K562 (cell line): Measurements from ENCODE around the gene CROT. TPM values are rescaled to one million over a fixed set of nuclear protein-coding genes. Genes with fewer than 3 reads are reported as not detected.
A peak's percentile ranks its signal among the peaks of the same experiment; 100 is the strongest.

Experiments
- ATAC-seq: fragments of 200-7000 bp; cut with Tn5 transposase; 3 replicates; pipeline ENCODE4 v1.9.1; 2020; ENCODE audit warnings: moderate library complexity
- BruUV-seq: library from RNA; stranded (reverse); fragments of 400-500 nt; replicated peaks from 2 replicates; lab custom pipeline; 2021; lab: Mats Ljungman, UMichigan
- CTCF ChIA-PET: fragments of 300-600 bp; formaldehyde crosslinking; extraction: SDS; loops from one replicate; lab custom pipeline; 2021; ENCODE audit warnings: low intra/inter-chr PET ratio; lab: Yijun Ruan, JAX
- POLR2A ChIA-PET: fragments of 300-600, 350-650 bp; sonication (Branson Sonifier 250); formaldehyde crosslinking; extraction: SDS; loops from one replicate; lab custom pipeline; 2021; ENCODE audit warnings: antibody characterized with exemption, inconsistent platforms; lab: Yijun Ruan, JAX
- DNase-seq, 4 experiments: peaks; one replicate each; pipeline versions ENCODE4 v3.0.0 to v3.0.0-alpha.2; 2011 to 2018; ENCODE audit warnings: low spot score in 3 of 4, mixed read lengths in 3 of 4; ENCODE audit errors: extremely low read depth in 1 of 4
- FAIRE-seq: peaks from 2 replicates; lab custom pipeline; 2011; peaks lifted over from hg19 to GRCh38; lab: Jason Lieb, UNC
- H2AFZ ChIP-seq: 2 replicates; pipeline ENCODE4 v1.6.0; 2011; ENCODE audit warnings: low read depth, low read length, control low read depth, inconsistent platforms
- H3K27ac ChIP-seq: fragments of 200-600 bp; 3 replicates; pipeline ENCODE4 v1.8.0; 2011; ENCODE audit warnings: low read depth, mild to moderate bottlenecking, control low read depth, inconsistent platforms, low read length, moderate library complexity, mixed read lengths; ENCODE audit errors: extremely low read depth
- H3K27me3 ChIP-seq, 2 experiments: fragments of 300-600 bp in 1 of 2; 2 replicates in 1 of 2; 3 replicates in 1 of 2; pipeline versions ENCODE4 v1.6.0 to v1.8.0; 2011; ENCODE audit warnings: inconsistent platforms in 2 of 2, low read length in 2 of 2, mild to moderate bottlenecking in 1 of 2, mixed read lengths in 1 of 2, moderate library complexity in 1 of 2; ENCODE audit not compliant: control insufficient read depth in 2 of 2, insufficient read depth in 2 of 2
- H3K36me3 ChIP-seq: fragments of 300-600 bp; 3 replicates; pipeline ENCODE4 v1.8.0; 2011; ENCODE audit warnings: mild to moderate bottlenecking, low read length, inconsistent platforms; ENCODE audit not compliant: control insufficient read depth, insufficient read depth
- H3K4me1 ChIP-seq, 2 experiments: fragments of 200-600 bp in 1 of 2; replicated peaks in 1 of 2; 2 replicates in 1 of 2; 3 replicates in 1 of 2; pipeline versions ENCODE4 v1.5.1 to v1.8.0; 2011; ENCODE audit warnings: inconsistent platforms in 2 of 2, low read length in 2 of 2, mild to moderate bottlenecking in 1 of 2, mixed read lengths in 1 of 2, moderate library complexity in 1 of 2; ENCODE audit not compliant: control insufficient read depth in 2 of 2, insufficient read depth in 2 of 2
- H3K4me2 ChIP-seq: 2 replicates; pipeline ENCODE4 v1.6.1; 2011; ENCODE audit warnings: low read length, control low read depth, inconsistent platforms, mixed read lengths; ENCODE audit not compliant: insufficient read depth
- H3K4me3 ChIP-seq: fragments of 200-600 bp; sonication (generic), shearing (Covaris generic); 2 replicates; pipeline ENCODE4 v1.5.1; 2016; ENCODE audit warnings: control low read depth, inconsistent platforms
- H3K79me2 ChIP-seq: fragments of 200-600 bp; 3 replicates; pipeline ENCODE4 v1.8.0; 2011; ENCODE audit warnings: low read length, inconsistent platforms; ENCODE audit not compliant: control insufficient read depth, insufficient read depth
- H3K9ac ChIP-seq, 2 experiments: 2 replicates each; pipeline versions ENCODE4 v1.6.0 to v1.6.1; 2011; ENCODE audit warnings: low read depth in 2 of 2, low read length in 2 of 2, control low read depth in 1 of 2, inconsistent platforms in 1 of 2, mild to moderate bottlenecking in 1 of 2, mixed read lengths in 1 of 2; ENCODE audit not compliant: insufficient read depth in 1 of 2
- H3K9me1 ChIP-seq: one replicate; pipeline ENCODE4 v1.6.0; 2011; ENCODE audit warnings: inconsistent platforms, mild to moderate bottlenecking, low read length, moderate library complexity; ENCODE audit not compliant: control insufficient read depth, insufficient read depth
- H3K9me3 ChIP-seq: replicated peaks from 2 replicates; pipeline ENCODE4 v1.5.1; 2011; ENCODE audit warnings: low read depth, low read length, inconsistent platforms; ENCODE audit not compliant: control insufficient read depth, insufficient read depth
- H4K20me1 ChIP-seq: replicated peaks from 2 replicates; pipeline ENCODE4 v1.6.1; 2011; ENCODE audit warnings: low read length, inconsistent platforms, mixed read lengths; ENCODE audit not compliant: control insufficient read depth, insufficient read depth
- CBX3 ChIP-seq, 2 experiments: IDR thresholded peaks; 1 replicate in 1 of 2; 2 replicates in 1 of 2; pipeline ENCODE4 v1.6.1; 2012; ENCODE audit warnings: inconsistent platforms in 2 of 2, low read length in 2 of 2, borderline replicate concordance in 1 of 2, control low read depth in 1 of 2
- CBX5 ChIP-seq: IDR thresholded peaks from 2 replicates; pipeline ENCODE4 v1.6.1; 2014; ENCODE audit warnings: low read depth, borderline replicate concordance
- CEBPZ ChIP-seq: fragments of 150-350 bp; IDR thresholded peaks from 2 replicates; pipeline ENCODE4 v1.6.1; 2014; ENCODE audit warnings: low read depth, mild to moderate bottlenecking, low read length, borderline replicate concordance
- GABPA ChIP-seq: fragments of 200-800 bp; sonication (Bioruptor generic); conservative IDR thresholded peaks from 2 replicates; pipeline ENCODE4 v1.6.1; 2016; ENCODE audit warnings: low read depth, missing genetic modification characterization, missing compliant biosample characterization
- HDAC2 ChIP-seq: fragments of 450-650 bp; IDR thresholded peaks from 2 replicates; pipeline ENCODE4 v1.6.1; 2016; ENCODE audit warnings: mild to moderate bottlenecking
- MCM3 ChIP-seq: fragments of 450-650 bp; IDR thresholded peaks from 2 replicates; pipeline ENCODE4 v1.6.1; 2016
- MEF2D ChIP-seq: conservative IDR thresholded peaks from 2 replicates; pipeline ENCODE4 v1.6.1; 2016; ENCODE audit warnings: low read depth, missing genetic modification characterization, missing compliant biosample characterization
- MITF ChIP-seq: IDR thresholded peaks from 2 replicates; pipeline ENCODE4 v1.6.1; 2014; ENCODE audit warnings: antibody characterized with exemption
- TCF7 ChIP-seq: sonication (generic); IDR thresholded peaks from 2 replicates; pipeline ENCODE4 v1.6.1; 2016; ENCODE audit warnings: antibody characterized with exemption, borderline replicate concordance
- TCFL5 ChIP-seq: fragments of 250-450 bp; sonication (Bioruptor Pico); conservative IDR thresholded peaks from 2 replicates; pipeline ENCODE4 v1.6.1; 2021; ENCODE audit warnings: mild to moderate bottlenecking, moderate library complexity, matching md5 sums
- TRIM28 ChIP-seq: fragments of 450-650 bp; IDR thresholded peaks from 2 replicates; pipeline ENCODE4 v1.6.1; 2017
- ZFP36 ChIP-seq: fragments of 150-350 bp; IDR thresholded peaks from 2 replicates; pipeline ENCODE4 v1.6.1; 2018; ENCODE audit warnings: low read length, low read depth; ENCODE audit not compliant: partially characterized antibody
- ZNF282 ChIP-seq: sonication (generic); formaldehyde crosslinking; IDR thresholded peaks from 2 replicates; pipeline ENCODE4 v1.8.1; 2023; ENCODE audit warnings: missing genetic modification reagents
- ZNF778 ChIP-seq: fragments of 450-650 bp; formaldehyde crosslinking; IDR thresholded peaks from 2 replicates; pipeline ENCODE4 v1.4.0; 2020; ENCODE audit warnings: mild to moderate bottlenecking, moderate library complexity
- ZNF830 ChIP-seq: fragments of 250-450 bp; sonication (Bioruptor Pico); IDR thresholded peaks from 2 replicates; pipeline ENCODE4 v1.5.0; 2021; ENCODE audit warnings: mild to moderate bottlenecking
- WGBS: fragments of 100-300 bp; shearing (Covaris generic); methylation state at CpG from one replicate; pipeline ENCODE4 v1.1.6; 2016; ENCODE audit warnings: low coverage, mixed read lengths; ENCODE audit not compliant: insufficient coverage; ENCODE audit errors: missing lambda C conversion rate; 5-methylcytosine and 5-hydroxymethylcytosine counted together
- in situ Hi-C: fragments of 300-500 bp; cut with MboI; formaldehyde crosslinking; loops from 4 replicates; pipeline ENCODE4 v1.15.0; 2018; ENCODE audit warnings: inconsistent platforms, mixed read lengths
- intact Hi-C: fragments of 100-400 bp; cut with micrococcal nuclease; formaldehyde crosslinking; loops from 2 replicates; pipeline ENCODE4 v1.14.2; 2022
- polyA plus RNA-seq, 8 experiments: library from polyadenylated mRNA; depleted of rRNA in 4 of 8; stranded (reverse) in 5 of 8; unstranded in 3 of 8; fragments of >200 nt; fragmentation: Nextera tagmentation in 2 of 8; fragmentation: Illumina TruSeq in 1 of 8; extraction: Ambion mirVana in 2 of 8; extraction: Trizol in 1 of 8; gene quantifications; 2 replicates each; pipeline versions ENCODE4 v1.2.1 to v1.2.3, GENCODE V29; 2011 to 2014; ENCODE audit warnings: inconsistent platforms in 1 of 8, missing spikeins in 1 of 8
- total RNA-seq, 7 experiments: library from RNA; depleted of rRNA in 6 of 7; stranded (reverse); fragments of >200 nt in 6 of 7; fragmentation: Illumina TruSeq in 2 of 7; extraction: Trizol in 2 of 7; gene quantifications; 2 replicates each; pipeline versions ENCODE4 v1.2.1 to v1.2.3, GENCODE V29; 2011 to 2021; ENCODE audit warnings: low replicate concordance in 1 of 7

The CROT gene
- total and polyA plus RNA-seq, 9 of the 15 experiments (the other 6 are each of a cell fraction or from before 2014, with no cell fraction given): 2.5 to 8.1 (median 5.1) TPM

GRCh38 chr7:87354749-87355148, 9.3 kb downstream of the CROT start:
- Histone ChIP-seq H3K9me1 (no peaks in the 10 kb centered on the region), H3K9ac (no peak overlapping the region), H3K9me3 (no peaks in the 10 kb centered on the region), H2AFZ (no peak overlapping the region), H3K27me3 (no peaks in the 10 kb centered on the region), H3K4me3 (no peak overlapping the region), H3K4me2 (no peak overlapping the region), H4K20me1 (no peaks in the 10 kb centered on the region), H3K36me3 (no peaks in the 10 kb centered on the region), H3K79me2 (no peaks in the 10 kb centered on the region), H3K27ac (no peak overlapping the region), H3K4me1 (peaks cover 0 to 4% of the 10 kb centered on the region in 2 experiments; a peak in 1 of 5 replicates)
- WGBS: 60% methylated on average over 3 of the region's 3 CpGs
- ChIA-PET CTCF (no interaction called here), POLR2A (interaction anchor here (2.2 kb wide), 1 partner anchor 10 kb away, joined by 6 read pairs; the partner anchor contains the start of gene CROT)
- intact Hi-C loops (no loop called here), in situ Hi-C loops (no loop called here)
- FAIRE-seq: no peak
- peak in 1 of 4 experiments; percentile 35 for DNase-seq
- no peak for TF ChIP-seq ZNF778 (CRISPR knock-in tag)
- TF ChIP-seq GABPA (tag): no peak
- peak; percentile 91 for TF ChIP-seq ZFP36
- no peak for TF ChIP-seq MCM3
- no peak for TF ChIP-seq HDAC2
- 0 out of 2 replicates have a peak, but pooled peaks have one; percentile 25 for TF ChIP-seq CBX5
- no peak for TF ChIP-seq TCF7
- TF ChIP-seq CEBPZ: peak; percentile 60
- TF ChIP-seq TCFL5 (CRISPR knock-in tag): no peak
- no peak for TF ChIP-seq MEF2D (tag)
- TF ChIP-seq TRIM28: peak; percentile 40; the same call in 1 of the 2 replicates
- no peak for TF ChIP-seq MITF
- peak in 1 of 2 experiments; percentile 67; a peak in 1 of 3 replicates for TF ChIP-seq CBX3 (IDR thresholded peaks at IDR 0.05; ENCODE audit: borderline replicate concordance in 1 of 2, low read length in 2 of 2)
- TF ChIP-seq ZNF830: no peak
- no peak for TF ChIP-seq ZNF282 (CRISPR knock-in tag)
- BruUV-seq: no TSS peak
- ATAC-seq: no peak
